ENCODE measurements around the gene PHLDB1. TPM values are rescaled to one million over a fixed set of nuclear protein-coding genes. Genes with fewer than 3 reads are reported as not detected.
A peak's percentile ranks its signal among the peaks of the same experiment; 100 is the strongest.
"Not testable (repeated sequence)": the region's sequence is repeated elsewhere in the genome, so short reads cannot be mapped to it uniquely, and the experiment has no call there.

The PHLDB1 gene
- total RNA-seq, 1 experiment from 2014 or later: 44.7 TPM

GRCh38 chr11:118684187-118684586, 76.8 kb downstream of the PHLDB1 start:
- no peak for DNase-seq (ENCODE audit: low read depth)

GRCh38 chr11:118687906-118688305, 80.5 kb downstream of the PHLDB1 start:
- DNase-seq (ENCODE audit: low read depth): no peak

DNA sequence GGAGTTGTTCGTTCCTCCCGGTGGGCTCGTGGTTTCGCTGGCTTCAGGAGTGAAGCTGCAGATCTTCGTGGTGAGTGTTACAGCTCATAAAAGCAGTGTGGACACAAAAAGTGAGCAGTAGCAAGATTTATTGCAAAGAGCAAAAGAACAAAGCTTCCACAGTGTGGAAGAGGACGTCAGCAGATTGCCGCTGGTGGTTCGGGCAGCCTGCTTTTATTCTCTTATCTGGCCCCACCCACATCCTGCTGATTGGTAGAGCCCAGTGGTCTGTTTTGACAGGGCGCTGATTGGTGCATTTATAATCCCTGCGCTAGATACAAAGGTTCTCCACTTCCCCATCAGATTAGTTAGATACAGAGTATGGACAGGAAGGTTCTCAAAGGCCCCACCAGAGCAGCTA, 80.9 kb downstream of the PHLDB1 start:
- not testable (repeated sequence) for DNase-seq (ENCODE audit: low read depth)

DNA sequence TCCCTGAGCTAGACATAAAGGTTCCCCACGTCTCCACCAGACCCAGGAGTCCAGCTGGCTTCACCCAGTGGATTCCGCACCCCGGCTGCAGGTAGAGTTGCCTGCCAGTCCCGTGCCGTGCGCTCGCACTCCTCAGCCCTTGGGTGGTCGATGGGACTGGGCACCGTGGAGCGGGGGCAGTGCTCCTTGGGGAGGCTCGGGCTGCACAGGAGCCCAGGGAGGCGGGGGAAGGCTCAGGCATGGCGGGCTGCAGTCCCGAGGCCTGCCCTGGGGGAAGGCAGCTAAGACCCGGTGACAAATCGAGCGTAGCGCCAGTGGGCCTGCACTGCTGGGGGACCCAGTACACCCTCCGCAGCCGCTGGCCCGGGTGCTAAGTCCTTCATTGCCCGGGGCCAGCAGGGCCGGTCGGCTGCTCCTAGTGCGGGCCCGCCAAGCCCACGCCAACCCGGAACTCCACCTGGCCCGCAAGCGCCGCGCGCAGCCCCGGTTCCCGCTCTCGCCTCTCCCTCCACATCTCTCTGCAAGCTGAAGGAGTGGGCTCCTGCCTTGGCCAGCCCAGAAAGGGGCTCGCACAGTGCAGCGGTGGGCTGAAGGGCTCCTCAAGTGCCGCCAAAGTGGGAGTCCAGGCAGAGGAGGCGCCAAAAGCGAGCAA, 81.6 kb downstream of the PHLDB1 start:
- no peak for DNase-seq (ENCODE audit: low read depth)

DNA sequence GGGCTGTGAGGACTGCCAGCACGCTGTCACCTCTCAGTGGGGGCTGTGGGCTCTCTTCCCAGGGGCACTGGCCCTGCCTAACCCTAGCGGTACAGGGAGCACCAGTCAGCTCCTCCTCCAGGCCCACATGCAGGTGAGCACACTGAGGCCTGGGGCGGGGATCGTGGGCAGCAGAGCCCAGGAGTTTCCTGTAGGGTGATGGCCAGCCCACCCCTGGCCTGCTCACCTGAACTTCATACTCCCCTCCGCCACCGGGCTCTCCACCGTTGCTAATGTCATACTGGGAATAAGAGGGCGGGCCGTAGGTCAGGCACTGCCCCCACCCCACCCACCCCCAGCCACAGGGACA, 82.1 kb downstream of the PHLDB1 start:
- no peak for DNase-seq (ENCODE audit: low read depth)

DNA sequence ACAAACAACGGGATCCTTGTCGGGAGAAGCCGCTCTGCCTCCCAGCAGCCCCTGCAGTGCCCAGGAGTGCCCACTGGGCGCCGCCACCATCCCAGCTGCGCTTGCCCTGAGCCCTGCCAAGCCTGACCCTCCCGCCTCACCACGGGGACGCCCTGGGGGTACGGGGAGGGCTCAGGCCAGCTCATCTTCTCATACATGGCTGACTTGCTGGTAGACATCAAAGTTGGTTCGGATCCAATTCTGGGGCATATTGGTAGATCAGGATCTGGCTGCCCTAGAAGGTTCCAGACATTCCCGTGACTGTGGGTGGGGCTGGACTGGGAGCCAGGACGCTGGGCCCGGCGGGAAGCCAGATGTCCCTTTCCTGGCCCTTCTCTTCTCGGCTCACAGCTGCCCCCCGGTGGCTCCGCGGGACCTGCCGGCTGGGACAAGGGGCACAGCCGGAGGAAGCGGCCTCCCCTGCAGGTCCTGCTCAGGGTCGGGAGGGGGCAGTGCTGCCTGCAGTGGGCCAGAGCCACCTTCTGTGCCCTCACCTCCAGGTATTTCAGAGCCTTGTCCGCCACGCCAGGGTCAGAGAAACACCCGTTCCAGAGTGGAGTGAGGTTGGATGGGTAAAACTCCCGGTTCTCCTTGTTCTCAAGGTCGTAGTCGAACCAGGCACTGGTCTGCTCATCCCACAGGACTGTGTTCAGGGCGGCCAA, 82.6 kb downstream of the PHLDB1 start:
- peak; percentile 95 for DNase-seq (ENCODE audit: low read depth)

GRCh38 chr11:118690553-118691304, 83.3 kb downstream of the PHLDB1 start:
- DNase-seq (ENCODE audit: low read depth): no peak

DNA sequence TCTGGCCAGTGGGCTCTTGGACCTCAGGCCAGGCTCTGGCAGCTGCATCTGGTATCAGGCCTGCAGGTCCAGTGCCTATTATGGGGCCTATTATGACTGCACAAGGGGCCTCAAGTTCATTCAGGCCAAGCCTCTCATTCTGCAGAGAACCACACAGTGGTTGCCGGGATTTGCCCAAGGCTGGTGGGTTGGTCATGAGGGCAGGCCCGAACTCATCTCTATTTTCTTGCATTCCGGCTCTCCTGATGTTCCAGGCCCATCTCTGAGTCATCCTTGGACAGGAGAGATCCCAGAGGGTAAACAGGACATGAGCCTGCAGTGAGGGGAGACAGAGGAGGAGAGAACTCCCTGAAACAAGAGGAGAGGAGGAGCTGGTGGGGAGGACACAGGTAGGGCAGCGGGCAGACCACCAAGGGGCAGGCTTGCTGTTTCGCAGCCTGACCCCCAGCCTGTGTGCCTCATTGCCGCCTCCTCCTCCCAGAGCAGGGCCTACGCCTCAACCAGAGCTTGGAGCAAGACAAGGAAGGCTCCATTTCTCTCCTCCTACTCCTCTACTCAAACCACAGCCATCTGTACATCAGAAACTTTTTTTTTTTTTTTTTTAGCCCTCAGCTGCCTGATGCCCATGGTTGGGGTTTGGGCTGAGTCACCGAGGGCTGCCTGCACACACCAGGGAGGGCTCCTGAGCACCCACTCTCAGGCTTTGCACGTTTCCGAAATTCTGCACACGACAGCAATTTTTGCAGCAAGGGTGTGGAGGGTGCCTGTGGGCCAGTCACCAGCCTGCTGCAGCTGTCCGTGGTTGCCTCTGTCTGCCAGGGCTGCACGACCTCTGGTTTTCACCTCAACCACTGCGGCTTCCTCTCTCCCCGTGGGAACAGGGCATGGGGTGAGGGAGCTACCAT, 84.8 kb downstream of the PHLDB1 start:
- DNase-seq (ENCODE audit: low read depth): peak; percentile 40

DNA sequence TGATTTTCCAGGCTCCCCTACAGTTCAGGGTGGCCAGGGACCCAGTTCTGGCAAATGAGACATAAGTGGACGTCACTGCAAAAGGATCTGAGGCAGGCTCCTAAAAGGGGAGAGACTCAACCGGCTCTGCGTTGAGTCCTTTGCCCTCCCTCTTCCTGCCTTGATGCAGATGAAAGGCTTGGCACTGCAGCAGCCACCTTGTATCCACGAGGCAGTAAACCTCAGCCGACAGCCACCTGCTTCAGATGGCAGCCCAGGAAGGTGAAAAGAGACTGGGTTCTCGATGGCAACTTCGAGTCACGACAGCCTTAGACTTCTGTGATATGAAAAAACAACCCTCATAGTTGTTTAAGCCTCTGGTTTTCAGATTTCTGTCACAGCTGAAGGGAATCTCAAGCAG, 86.8 kb downstream of the PHLDB1 start:
- DNase-seq (ENCODE audit: low read depth): no peak

GRCh38 chr11:118694771-118695170, 87.4 kb downstream of the PHLDB1 start:
- no peak for DNase-seq (ENCODE audit: low read depth)

DNA sequence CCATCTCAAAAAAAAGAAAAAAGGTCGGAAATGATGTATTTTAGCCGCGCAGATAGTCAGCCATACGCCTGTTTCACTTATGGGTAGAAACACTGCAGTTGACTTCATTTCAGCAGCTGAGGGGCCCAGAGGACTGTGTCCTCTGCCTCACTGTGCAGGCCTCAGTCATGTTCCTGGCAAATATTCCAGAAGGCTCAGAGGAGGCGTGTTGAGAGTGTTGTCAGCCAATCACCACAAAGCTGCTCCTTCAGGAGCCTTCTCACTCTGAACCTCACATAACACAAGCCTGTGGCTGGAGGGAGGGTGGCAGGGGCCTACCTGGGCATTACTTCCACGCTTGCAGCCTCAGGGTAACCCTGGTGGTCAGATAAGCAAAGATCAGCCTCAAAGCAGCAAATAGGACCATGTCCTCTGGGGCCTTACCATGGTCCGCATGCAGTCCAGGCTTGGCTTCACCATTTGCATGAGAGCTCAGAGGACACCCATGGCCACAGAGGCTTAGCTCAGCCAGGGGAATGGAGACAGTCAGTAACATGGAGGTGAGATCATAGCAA, 89.3 kb downstream of the PHLDB1 start:
- no peak for DNase-seq (ENCODE audit: low read depth)

- DNase-seq (ENCODE audit: low read depth): no peak
These were observed 89.9 kb downstream of the PHLDB1 start for GRCh38 chr11:118697346-118697745.

DNA sequence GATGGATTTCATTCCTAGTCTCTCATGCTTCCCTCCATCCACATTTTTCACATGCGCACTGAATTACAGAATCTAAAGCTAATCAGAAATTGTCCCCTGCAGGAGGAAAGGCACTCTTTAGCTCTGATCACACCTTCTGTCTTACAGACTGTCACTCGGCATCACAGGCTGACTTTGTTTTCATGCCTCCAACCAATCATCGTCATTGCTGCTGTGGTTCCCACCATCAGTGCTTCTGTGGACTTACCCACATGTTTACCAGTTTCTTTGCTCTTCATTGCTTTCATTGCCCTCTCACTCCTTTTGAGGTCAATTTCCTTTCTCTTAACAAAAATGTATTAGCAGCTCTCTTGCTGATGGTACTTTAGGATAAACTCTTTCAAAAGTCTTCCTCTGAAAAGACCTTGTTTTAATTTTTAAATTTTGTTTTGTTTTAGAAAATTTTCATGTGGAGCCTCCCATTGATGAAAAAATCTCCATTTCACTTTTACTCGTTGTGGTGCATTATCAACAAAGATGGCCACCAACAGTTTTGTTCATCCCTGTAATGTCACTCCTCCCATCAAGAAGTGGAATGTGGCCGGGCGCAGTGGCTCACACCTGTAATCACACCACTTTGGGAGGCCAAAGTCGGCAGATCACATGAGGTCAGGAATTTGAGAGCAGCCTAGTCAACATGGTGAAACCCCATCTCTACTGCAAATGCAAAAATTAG, 92.2 kb downstream of the PHLDB1 start:
- no peak for DNase-seq (ENCODE audit: low read depth)

DNA sequence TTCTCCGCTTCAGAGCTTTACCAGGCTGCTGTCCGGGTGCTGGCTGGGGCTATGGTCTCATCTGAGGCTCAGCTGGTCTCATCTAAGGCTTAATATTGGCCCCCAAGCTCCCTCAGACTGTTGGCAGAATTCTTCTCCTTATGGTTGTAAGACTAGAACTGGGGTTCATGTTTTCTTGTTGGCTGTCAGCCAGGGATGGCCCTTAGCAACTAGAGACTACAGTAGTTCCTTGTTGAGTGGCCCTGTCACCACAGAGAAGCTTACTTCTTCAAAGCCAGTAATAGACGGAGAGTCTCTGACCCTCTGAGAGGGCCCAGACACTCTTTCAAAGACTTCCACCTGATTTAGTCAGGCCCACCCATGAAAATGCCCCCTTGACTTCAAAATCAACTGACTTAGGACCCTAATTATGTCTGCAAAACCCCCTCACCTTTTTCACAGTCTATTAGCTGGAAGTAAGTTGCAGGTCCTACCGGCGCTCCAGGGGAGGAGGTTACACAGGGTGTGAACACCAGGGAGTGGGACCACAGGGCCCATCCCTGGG, 96.2 kb downstream of the PHLDB1 start:
- no peak for DNase-seq (ENCODE audit: low read depth)

GRCh38 chr11:118705111-118705741, 97.8 kb downstream of the PHLDB1 start:
- DNase-seq (ENCODE audit: low read depth): peak; percentile 79

- no peak for DNase-seq (ENCODE audit: low read depth)
These were observed 98.6 kb downstream of the PHLDB1 start for GRCh38 chr11:118705791-118706545.

DNA sequence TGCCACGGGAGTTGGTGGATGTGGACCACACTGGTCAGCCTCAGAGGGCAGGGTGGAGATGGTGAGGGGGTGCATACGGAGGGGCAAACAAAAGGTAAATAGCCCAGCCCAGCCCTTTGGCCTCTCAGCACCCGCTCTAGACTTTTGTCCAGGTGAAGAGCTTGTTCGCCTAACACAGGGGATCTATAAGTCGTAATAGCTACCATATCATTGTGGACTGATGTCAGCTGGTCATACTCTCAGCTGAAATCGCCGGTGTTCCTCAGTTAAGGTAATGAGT, 99.1 kb downstream of the PHLDB1 start:
- DNase-seq (ENCODE audit: low read depth): no peak

Data from Daoy (cell line).